PFSK-1 (cell line): ENCODE results near the gene HES4.

Source experiments
- POLR2AphosphoS5 ChIP-seq: IDR thresholded peaks from 2 replicates; pipeline ENCODE4 v1.6.1; 2012; ENCODE audit warnings: low read depth, mild to moderate bottlenecking, control low read depth, low read length, moderate library complexity
- SIN3A ChIP-seq: IDR thresholded peaks from 2 replicates; pipeline ENCODE4 v1.6.1; 2012; ENCODE audit warnings: mild to moderate bottlenecking, low read length, moderate library complexity, borderline replicate concordance; ENCODE audit not compliant: insufficient read depth
- TAF1 ChIP-seq: IDR thresholded peaks from 2 replicates; pipeline ENCODE4 v1.6.1; 2012; ENCODE audit warnings: low read length, control low read depth, borderline replicate concordance; ENCODE audit not compliant: insufficient read depth
- TF ChIP-seq, protein P1 (sequence below), 2 experiments: IDR thresholded peaks; 2 replicates each; pipeline versions ENCODE4 v1.6.1 to v1.8.0; 2011 to 2012; ENCODE audit warnings: low read depth in 2 of 2, low read length in 2 of 2, control low read depth in 1 of 2, inconsistent platforms in 1 of 2, mild to moderate bottlenecking in 1 of 2, moderate library complexity in 1 of 2; ENCODE audit not compliant: insufficient read depth in 1 of 2

DNA sequence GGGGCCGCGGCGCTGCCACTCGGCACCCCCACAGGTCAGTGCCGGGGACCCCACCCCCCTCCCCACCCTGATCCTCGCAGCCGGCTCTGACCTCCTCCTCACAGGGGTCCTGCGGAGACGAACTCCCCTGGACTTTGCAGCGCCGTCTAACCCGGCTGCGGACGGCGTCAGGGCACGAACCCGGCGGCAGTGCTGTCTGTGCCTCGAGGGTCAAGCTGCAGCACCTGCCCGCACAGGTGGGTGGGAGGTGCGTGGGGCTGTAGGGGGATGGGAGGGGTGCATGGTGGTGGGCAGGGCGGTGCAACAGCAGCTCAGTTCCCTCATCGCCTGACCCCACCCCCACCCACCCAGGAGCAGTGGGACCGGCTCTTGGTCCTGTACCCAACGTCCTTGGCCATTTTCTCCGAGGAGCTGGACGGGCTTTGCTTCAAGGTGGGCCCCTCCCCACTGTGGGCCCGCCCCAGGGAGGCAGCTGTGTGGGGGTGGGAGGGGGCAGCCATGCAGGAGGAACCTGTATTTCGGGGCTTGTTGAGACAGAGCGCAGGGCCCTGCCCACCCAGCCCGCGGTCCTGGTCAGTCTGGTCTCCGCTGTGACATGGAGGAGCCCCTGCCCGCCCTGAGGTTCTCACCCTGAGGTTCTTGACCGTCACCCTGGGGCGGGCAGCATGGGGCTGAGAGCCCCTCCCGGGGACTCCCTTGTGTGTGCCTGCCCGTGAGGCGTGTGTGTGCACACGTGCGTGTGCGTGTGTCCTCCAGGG lies 28.7 kb downstream of the HES4 start:
- TF ChIP-seq SIN3A: no peak
- TF ChIP-seq POLR2AphosphoS5: no peak
- TF ChIP-seq, protein P1, sequence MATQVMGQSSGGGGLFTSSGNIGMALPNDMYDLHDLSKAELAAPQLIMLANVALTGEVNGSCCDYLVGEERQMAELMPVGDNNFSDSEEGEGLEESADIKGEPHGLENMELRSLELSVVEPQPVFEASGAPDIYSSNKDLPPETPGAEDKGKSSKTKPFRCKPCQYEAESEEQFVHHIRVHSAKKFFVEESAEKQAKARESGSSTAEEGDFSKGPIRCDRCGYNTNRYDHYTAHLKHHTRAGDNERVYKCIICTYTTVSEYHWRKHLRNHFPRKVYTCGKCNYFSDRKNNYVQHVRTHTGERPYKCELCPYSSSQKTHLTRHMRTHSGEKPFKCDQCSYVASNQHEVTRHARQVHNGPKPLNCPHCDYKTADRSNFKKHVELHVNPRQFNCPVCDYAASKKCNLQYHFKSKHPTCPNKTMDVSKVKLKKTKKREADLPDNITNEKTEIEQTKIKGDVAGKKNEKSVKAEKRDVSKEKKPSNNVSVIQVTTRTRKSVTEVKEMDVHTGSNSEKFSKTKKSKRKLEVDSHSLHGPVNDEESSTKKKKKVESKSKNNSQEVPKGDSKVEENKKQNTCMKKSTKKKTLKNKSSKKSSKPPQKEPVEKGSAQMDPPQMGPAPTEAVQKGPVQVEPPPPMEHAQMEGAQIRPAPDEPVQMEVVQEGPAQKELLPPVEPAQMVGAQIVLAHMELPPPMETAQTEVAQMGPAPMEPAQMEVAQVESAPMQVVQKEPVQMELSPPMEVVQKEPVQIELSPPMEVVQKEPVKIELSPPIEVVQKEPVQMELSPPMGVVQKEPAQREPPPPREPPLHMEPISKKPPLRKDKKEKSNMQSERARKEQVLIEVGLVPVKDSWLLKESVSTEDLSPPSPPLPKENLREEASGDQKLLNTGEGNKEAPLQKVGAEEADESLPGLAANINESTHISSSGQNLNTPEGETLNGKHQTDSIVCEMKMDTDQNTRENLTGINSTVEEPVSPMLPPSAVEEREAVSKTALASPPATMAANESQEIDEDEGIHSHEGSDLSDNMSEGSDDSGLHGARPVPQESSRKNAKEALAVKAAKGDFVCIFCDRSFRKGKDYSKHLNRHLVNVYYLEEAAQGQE (IDR thresholded peaks at IDR 0.05; ENCODE audit: insufficient read depth in 1 of 2, low read depth in 2 of 2, low read length in 2 of 2): no peak
- no peak for TF ChIP-seq TAF1
